ENCODE data around the gene GAS1. TPM values are rescaled to one million over a fixed set of nuclear protein-coding genes. Genes with fewer than 3 reads are reported as not detected.
A peak's percentile ranks its signal among the peaks of the same experiment; 100 is the strongest.

Gene GAS1
- total RNA-seq, 1 donor from 2014 or later, result 16.8 TPM

- ATAC-seq, result no peak
- no peak for TF ChIP-seq CTCF (IDR thresholded peaks at IDR 0.05)
- no peaks in the 10 kb centered on the region for H3K36me3 ChIP-seq
Observed at GRCh38 chr9:86974421-86974820, 27.1 kb upstream of the GAS1 start.

GRCh38 chr9:86971742-86972141, 24.4 kb upstream of the GAS1 start:
- intact Hi-C loops (cut with DNase I), result no loop called here
- TF ChIP-seq CTCF (IDR thresholded peaks at IDR 0.05), result no peak
- H3K27ac ChIP-seq, result peak overlapping the region; percentile 0
- no peaks in the 10 kb centered on the region for H3K4me1 ChIP-seq
- no peaks in the 10 kb centered on the region for H3K36me3 ChIP-seq
- peaks cover 19% of the 10 kb centered on the region for H3K27me3 ChIP-seq
- H3K4me3 ChIP-seq, result no peak overlapping the region
- no peaks in the 10 kb centered on the region for H3K9me3 ChIP-seq
- no peak for DNase-seq
- ATAC-seq, result no peak

More at GRCh38 chr9:86974421-86974820, 27.1 kb upstream of the GAS1 start:
- H3K9me3 ChIP-seq, result no peaks in the 10 kb centered on the region
- no peaks in the 10 kb centered on the region for H3K4me1 ChIP-seq
- intact Hi-C loops (cut with DNase I), result no loop called here
- DNase-seq, result no peak
- peaks cover 14% of the 10 kb centered on the region for H3K27me3 ChIP-seq
- H3K4me3 ChIP-seq, result no peak overlapping the region
- no peak overlapping the region for H3K27ac ChIP-seq

GRCh38 chr9:86968258-86968920, 21.1 kb upstream of the GAS1 start:
- Histone ChIP-seq H3K27ac (no peak overlapping the region), H3K4me3 (no peak overlapping the region), H3K4me1 (peaks cover 3% of the 10 kb centered on the region), H3K9me3 (no peaks in the 10 kb centered on the region), H3K27me3 (peaks cover 19% of the 10 kb centered on the region), H3K36me3 (no peaks in the 10 kb centered on the region)
- intact Hi-C loops (cut with DNase I), result no loop called here
- TF ChIP-seq CTCF (IDR thresholded peaks at IDR 0.05), result no peak
- no peak for DNase-seq
- no peak for ATAC-seq

- Histone ChIP-seq H3K4me1 (peaks cover 7% of the 10 kb centered on the region), H3K36me3 (no peaks in the 10 kb centered on the region), H3K4me3 (no peak overlapping the region), H3K27ac (no peak overlapping the region), H3K9me3 (no peaks in the 10 kb centered on the region), H3K27me3 (peaks cover 19% of the 10 kb centered on the region)
- intact Hi-C loops (cut with DNase I), result no loop called here
- no peak for TF ChIP-seq CTCF (IDR thresholded peaks at IDR 0.05)
- no peak for DNase-seq
- no peak for ATAC-seq
Observed at GRCh38 chr9:86966852-86967511, 19.7 kb upstream of the GAS1 start.

GRCh38 chr9:86965636-86966395, 18.5 kb upstream of the GAS1 start:
- Histone ChIP-seq H3K9me3 (no peaks in the 10 kb centered on the region), H3K4me3 (no peak overlapping the region), H3K4me1 (peaks cover 7% of the 10 kb centered on the region), H3K36me3 (no peaks in the 10 kb centered on the region), H3K27me3 (peaks cover 17% of the 10 kb centered on the region), H3K27ac (peak overlapping the region; percentile 17)
- intact Hi-C loops (cut with DNase I), result no loop called here
- no peak for TF ChIP-seq CTCF (IDR thresholded peaks at IDR 0.05)
- ATAC-seq (no peak), DNase-seq (no peak)

Measured in upper lobe of right lung (tissue), 1 donor.